Heart right ventricle (tissue), 16 donors: ENCODE data around the gene NRP2. TPM values are rescaled to one million over a fixed set of nuclear protein-coding genes. Genes with fewer than 3 reads are reported as not detected.

ENCODE experiments used
- ATAC-seq, 8 donors: fragments of 200-7000 bp; cut with Tn5 transposase; one replicate each; pipeline ENCODE4 v1.9.1; 2020; ENCODE audit warnings: mild to moderate bottlenecking in 8 of 8, moderate library complexity in 8 of 8, moderate number of reproducible peaks in 1 of 8
- DNase-seq, 2 donors: peaks; one replicate each; pipeline ENCODE4 v3.0.0-alpha.2; 2020
- H3K27ac ChIP-seq, 10 donors: fragments of 200-600 bp; sonication (generic) in 2 of 10; one replicate each; pipeline versions ENCODE4 v1.5.0 to v1.8.0; 2020 to 2022; ENCODE audit warnings: mild to moderate bottlenecking in 3 of 10
- H3K27me3 ChIP-seq, 7 donors: fragments of 200-600 bp; one replicate each; pipeline ENCODE4 v1.8.0; 2021 to 2022; ENCODE audit warnings: mild to moderate bottlenecking in 2 of 7
- H3K36me3 ChIP-seq, 9 donors: fragments of 200-600 bp; sonication (generic) in 1 of 9; one replicate each; pipeline versions ENCODE4 v1.5.0 to v1.8.0; 2020 to 2022; ENCODE audit warnings: mild to moderate bottlenecking in 2 of 9
- H3K4me1 ChIP-seq, 9 donors: fragments of 200-600 bp; sonication (generic) in 1 of 9; one replicate each; pipeline versions ENCODE4 v1.5.0 to v1.8.0; 2020 to 2022; ENCODE audit warnings: mild to moderate bottlenecking in 4 of 9
- H3K4me3 ChIP-seq, 10 donors: fragments of 200-600 bp; sonication (generic) in 2 of 10; one replicate each; pipeline versions ENCODE4 v1.5.0 to v1.8.0; 2020 to 2022; ENCODE audit warnings: mild to moderate bottlenecking in 7 of 10, moderate library complexity in 2 of 10
- H3K9me3 ChIP-seq, 11 donors: fragments of 200-600 bp in 10 of 11; sonication (generic) in 2 of 11; one replicate each; pipeline versions ENCODE4 v1.5.0 to v1.8.0; 2013 to 2022; ENCODE audit warnings: mild to moderate bottlenecking in 2 of 11, control low read depth in 1 of 11, moderate library complexity in 1 of 11
- WGBS, 2 donors: extraction: QIAGEN DNeasy Blood & Tissue Kit; methylation state at CpG; one replicate each; pipeline ENCODE4 v1.1.7; 2013; ENCODE audit warnings: inconsistent platforms in 1 of 2; 5-methylcytosine and 5-hydroxymethylcytosine counted together
- intact Hi-C, 10 donors: fragments of 100-400 bp; cut with DNase I; formaldehyde crosslinking; loops; one replicate each; pipeline versions ENCODE4 v1.11.1 to v1.14.2; 2022
- polyA plus RNA-seq, 2 donors: library from polyadenylated mRNA; stranded (reverse); fragments of 200-250 nt; gene quantifications; one replicate each; pipeline ENCODE4 v1.2.3, GENCODE V29; 2013
- total RNA-seq, 10 donors: library from RNA; stranded (reverse); fragmentation: NEBNext Ultra II Directional in 3 of 10; extraction: Animal tissue kit (Norgen Biotek cat#: 25700) in 3 of 10; gene quantifications; one replicate each; pipeline versions ENCODE4 v1.2.1 to v1.2.4, GENCODE V29; 2021 to 2023
- TF ChIP-seq, protein P1 (sequence below), 9 donors: fragments of 200-600 bp; sonication (generic) in 2 of 9; IDR thresholded peaks; one replicate each; pipeline versions ENCODE4 v1.5.0 to v1.8.0; 2021 to 2022; ENCODE audit warnings: antibody characterized with exemption in 9 of 9, mild to moderate bottlenecking in 5 of 9, moderate library complexity in 1 of 9
- donor health status: Arrhythmogenic right ventricular cardiomyopathy.
- donor health status: ischemic (EF 13 %, LVEDD 7.1; RV severe dilation, severe dysfunction).
- donor health status: healthy with polysubstance abuse.
- donor health status: DM: no; HTN: yes; CAD: no.
- donor health status: DM: no; HTN: no; CAD: no.
- donor health status: ischemic (EF 25% LVEDD 6.9; RV normal size, moderate dysfunction).
- donor health status: ischemic (EF 25% LVEDD 5.7; RV mildly dilated, moderate dysfunction).
- donor health status: healthy.
- donor health status: DM: yes; HTN: yes; CAD: no.
- donor health status: Ischemic cardiomyopathy.
- donor health status: ischemic (EF 35%, LVEDD 5.7; RV mildly dilated, moderate dysfunction).
- donor health status: nonischemic (EF 11% LVEDD 7.7; RV severe dilation, severe dysfunction).
- donor health status: DM: yes; HTN: yes; CAD: no.
- donor health status: PGD.
- donor health status: ischemic (EF 29% LVEDD 5.4; RV normal size, mild dysfunction).
- donor health status: nonischemic (EF 23%, LVEDD 6.1; RV moderate dilation, normal function).

NRP2 gene
- total and polyA plus RNA-seq, 12 donors = 2.5 to 29.4 (median 8.6) TPM

GRCh38 chr2:205759732-205760131 lies 77.4 kb downstream of the NRP2 start:
- intact Hi-C loops = loop anchor here in 1 of 10 donors (5.0 kb wide), 1 partner anchor 72 kb away; no protein-coding TSS in a partner anchor
- no peak overlapping the region for H3K27ac ChIP-seq
- TF ChIP-seq, protein P1, sequence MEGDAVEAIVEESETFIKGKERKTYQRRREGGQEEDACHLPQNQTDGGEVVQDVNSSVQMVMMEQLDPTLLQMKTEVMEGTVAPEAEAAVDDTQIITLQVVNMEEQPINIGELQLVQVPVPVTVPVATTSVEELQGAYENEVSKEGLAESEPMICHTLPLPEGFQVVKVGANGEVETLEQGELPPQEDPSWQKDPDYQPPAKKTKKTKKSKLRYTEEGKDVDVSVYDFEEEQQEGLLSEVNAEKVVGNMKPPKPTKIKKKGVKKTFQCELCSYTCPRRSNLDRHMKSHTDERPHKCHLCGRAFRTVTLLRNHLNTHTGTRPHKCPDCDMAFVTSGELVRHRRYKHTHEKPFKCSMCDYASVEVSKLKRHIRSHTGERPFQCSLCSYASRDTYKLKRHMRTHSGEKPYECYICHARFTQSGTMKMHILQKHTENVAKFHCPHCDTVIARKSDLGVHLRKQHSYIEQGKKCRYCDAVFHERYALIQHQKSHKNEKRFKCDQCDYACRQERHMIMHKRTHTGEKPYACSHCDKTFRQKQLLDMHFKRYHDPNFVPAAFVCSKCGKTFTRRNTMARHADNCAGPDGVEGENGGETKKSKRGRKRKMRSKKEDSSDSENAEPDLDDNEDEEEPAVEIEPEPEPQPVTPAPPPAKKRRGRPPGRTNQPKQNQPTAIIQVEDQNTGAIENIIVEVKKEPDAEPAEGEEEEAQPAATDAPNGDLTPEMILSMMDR (IDR thresholded peaks at IDR 0.05) = no peak
- DNase-seq (no peak), ATAC-seq (no peak)
- H3K36me3 ChIP-seq = peaks cover 0 to 56% (median 0%) of the 10 kb centered on the region in 9 donors
- H3K4me3 ChIP-seq = no peak overlapping the region
- no peaks in the 10 kb centered on the region for H3K9me3 ChIP-seq
- WGBS, 2 donors = 98 to 100% methylated on average over 1 of the region's 1 CpG
- peaks cover 6 to 64% (median 30%) of the 10 kb centered on the region in 9 donors for H3K4me1 ChIP-seq
- peaks cover 0 to 14% (median 4%) of the 10 kb centered on the region in 7 donors for H3K27me3 ChIP-seq

- Histone ChIP-seq H3K36me3 (peaks cover 0 to 60% (median 0%) of the 10 kb centered on the region in 9 donors), H3K27ac (no peak overlapping the region), H3K27me3 (peaks cover 0 to 17% (median 4%) of the 10 kb centered on the region in 7 donors), H3K4me1 (peaks cover 6 to 61% (median 27%) of the 10 kb centered on the region in 9 donors), H3K4me3 (no peak overlapping the region), H3K9me3 (no peaks in the 10 kb centered on the region)
- TF ChIP-seq, protein P1 (IDR thresholded peaks at IDR 0.05) = no peak
- DNase-seq = no peak
- ATAC-seq = no peak
- intact Hi-C loops = no loop called here
- WGBS, 2 donors = 86 to 92% methylated on average over 6 of the region's 6 CpGs
These were observed 77.9 kb downstream of the NRP2 start for GRCh38 chr2:205760157-205760556.

DNA sequence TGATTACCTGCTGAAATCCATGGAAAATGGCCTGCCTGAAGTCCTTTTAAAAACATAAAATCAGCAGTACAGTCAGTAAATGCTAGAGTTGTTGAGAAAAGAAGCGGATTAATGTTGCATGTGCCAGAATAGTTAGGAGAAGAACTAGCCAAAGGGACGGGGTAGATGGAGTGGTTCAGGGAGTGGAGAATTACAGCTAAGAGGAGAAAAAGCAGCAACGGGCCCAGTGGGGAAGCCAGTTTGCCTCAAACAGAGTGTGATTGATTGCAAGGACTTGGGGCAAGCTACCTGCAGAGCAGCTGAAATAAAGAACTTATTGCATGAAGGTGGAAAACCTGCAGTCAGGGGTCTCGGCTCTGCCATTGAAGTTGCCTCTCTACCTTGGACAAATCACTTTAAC lies 79.1 kb downstream of the NRP2 start:
- Histone ChIP-seq H3K27ac (no peak overlapping the region), H3K36me3 (peaks cover 0 to 66% (median 0%) of the 10 kb centered on the region in 9 donors), H3K4me1 (peaks cover 6 to 51% (median 27%) of the 10 kb centered on the region in 9 donors), H3K4me3 (no peak overlapping the region), H3K9me3 (no peaks in the 10 kb centered on the region), H3K27me3 (peaks cover 0 to 17% (median 4%) of the 10 kb centered on the region in 7 donors)
- no peak for DNase-seq
- TF ChIP-seq, protein P1 (IDR thresholded peaks at IDR 0.05) = no peak
- whole genome bisulfite sequencing, 2 donors = 96 to 97% methylated on average over 4 of the region's 4 CpGs
- no peak for ATAC-seq
- intact Hi-C loops = no loop called here

- no peaks in the 10 kb centered on the region for H3K9me3 ChIP-seq
- TF ChIP-seq, protein P1 (IDR thresholded peaks at IDR 0.05) = no peak
- peaks cover under 1 to 46% (median 25%) of the 10 kb centered on the region in 9 donors for H3K4me1 ChIP-seq
- ATAC-seq (no peak), DNase-seq (no peak)
- peaks cover 0 to 77% (median 0%) of the 10 kb centered on the region in 9 donors for H3K36me3 ChIP-seq
- intact Hi-C loops = no loop called here
- peaks cover 0 to 17% (median 4%) of the 10 kb centered on the region in 7 donors for H3K27me3 ChIP-seq
- H3K27ac ChIP-seq = no peak overlapping the region
- no peak overlapping the region for H3K4me3 ChIP-seq
These were observed 80.6 kb downstream of the NRP2 start for GRCh38 chr2:205762881-205763280.
